Loucy (cell line): Measurements from ENCODE around the gene WDR37.

Experiments
- H2AFZ ChIP-seq: fragments of 200-600 bp; sonication (generic); 2 replicates; pipeline ENCODE4 v1.6.0; 2016; ENCODE audit warnings: antibody characterized with exemption, mild to moderate bottlenecking, low read length, moderate library complexity
- H3F3A ChIP-seq: fragments of 200-600 bp; 2 replicates; pipeline ENCODE4 v1.6.0; 2016; ENCODE audit warnings: antibody characterized with exemption, low read depth, mild to moderate bottlenecking
- H3K27me3 ChIP-seq: fragments of 200-600 bp; sonication (generic); 2 replicates; pipeline ENCODE4 v1.6.1; 2014; ENCODE audit warnings: low read length, mild to moderate bottlenecking; ENCODE audit not compliant: insufficient read depth, poor library complexity, severe bottlenecking
- H3K36me3 ChIP-seq: fragments of 200-600 bp; sonication (generic); 2 replicates; pipeline ENCODE4 v1.6.1; 2016; ENCODE audit warnings: low read length; ENCODE audit not compliant: insufficient read depth
- H3K4me1 ChIP-seq: fragments of 200-600 bp; sonication (generic); 2 replicates; pipeline ENCODE4 v1.5.1; 2014; ENCODE audit warnings: low read length, mild to moderate bottlenecking; ENCODE audit not compliant: insufficient read depth, poor library complexity, severe bottlenecking
- H3K4me2 ChIP-seq: fragments of 200-600 bp; sonication (generic); 2 replicates; pipeline ENCODE4 v1.6.0; 2014; ENCODE audit warnings: antibody characterized with exemption, low read length, low read depth, mild to moderate bottlenecking; ENCODE audit not compliant: poor library complexity, severe bottlenecking
- H3K4me3 ChIP-seq: fragments of 200-600 bp; sonication (generic); 2 replicates; pipeline ENCODE4 v1.5.1; 2014; ENCODE audit warnings: low read length, mild to moderate bottlenecking, mixed read lengths; ENCODE audit not compliant: poor library complexity, severe bottlenecking
- H3K79me2 ChIP-seq: fragments of 200-600 bp; sonication (generic); 2 replicates; pipeline ENCODE4 v1.6.1; 2014; ENCODE audit warnings: low read length; ENCODE audit not compliant: insufficient read depth
- H3K9ac ChIP-seq: fragments of 200-600 bp; sonication (generic); 2 replicates; pipeline ENCODE4 v1.6.0; 2014; ENCODE audit warnings: mild to moderate bottlenecking, low read depth, low read length, moderate library complexity; ENCODE audit not compliant: poor library complexity, severe bottlenecking
- H3K9me2 ChIP-seq: fragments of 200-600 bp; sonication (generic); replicated peaks from 2 replicates; pipeline ENCODE4 v1.6.1; 2016; ENCODE audit warnings: low read depth, low read length, mixed read lengths
- H3K9me3 ChIP-seq: fragments of 200-600 bp; sonication (generic); 2 replicates; pipeline ENCODE4 v1.6.1; 2014; ENCODE audit warnings: mild to moderate bottlenecking, antibody characterized with exemption, low read length, low read depth; ENCODE audit not compliant: insufficient read depth
- H4K20me1 ChIP-seq: fragments of 200-600 bp; sonication (generic); 2 replicates; pipeline ENCODE4 v1.6.0; 2014; ENCODE audit warnings: antibody characterized with exemption, low read length, mild to moderate bottlenecking; ENCODE audit not compliant: insufficient read depth, poor library complexity, severe bottlenecking
- CTCF ChIP-seq: fragments of 200-600 bp; sonication (generic); conservative IDR thresholded peaks from 2 replicates; pipeline ENCODE4 v1.5.1; 2014; ENCODE audit warnings: mild to moderate bottlenecking, antibody characterized with exemption, low read length
- EZH2phosphoT487 ChIP-seq: fragments of 200-600 bp; IDR thresholded peaks from 2 replicates; pipeline ENCODE4 v1.6.1; 2018; ENCODE audit warnings: antibody characterized with exemption, mild to moderate bottlenecking, moderate library complexity, borderline replicate concordance

WDR37 gene

DNA sequence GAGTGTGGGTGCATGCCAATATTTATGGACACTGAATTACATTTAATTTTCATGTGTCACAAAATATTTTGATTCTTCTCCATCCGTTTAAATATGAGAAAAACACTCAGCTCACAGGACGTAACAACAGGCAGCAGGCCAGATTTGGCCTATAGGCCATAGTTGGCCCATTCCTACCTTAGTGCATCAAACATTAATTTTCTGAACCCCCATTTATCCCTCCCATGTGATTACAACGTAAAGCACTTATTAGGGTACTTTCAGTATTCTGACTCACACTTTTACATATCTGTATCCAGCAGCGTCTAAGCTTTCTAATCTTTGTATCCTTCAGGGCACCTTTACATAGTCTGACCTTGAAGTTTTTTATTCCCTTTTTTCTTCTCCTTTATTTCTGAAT is 11.2 kb upstream of the WDR37 start:
- Histone ChIP-seq H3K27me3 (peaks cover 4% of the 10 kb centered on the region), H4K20me1 (peaks cover 79% of the 10 kb centered on the region), H3F3A (peaks cover 20% of the 10 kb centered on the region), H3K9me3 (no peaks in the 10 kb centered on the region), H3K9me2 (no peaks in the 10 kb centered on the region), H3K4me1 (peaks cover 53% of the 10 kb centered on the region), H2AFZ (no peak overlapping the region), H3K79me2 (peaks cover 85% of the 10 kb centered on the region), H3K36me3 (peaks cover 35% of the 10 kb centered on the region), H3K4me2 (peak overlapping the region; percentile 89), H3K4me3 (peak overlapping the region; percentile 75), H3K9ac (peak overlapping the region; percentile 75)
- no peak for TF ChIP-seq CTCF
- no peak for TF ChIP-seq EZH2phosphoT487

- H2AFZ ChIP-seq = no peak overlapping the region
- H3K9ac ChIP-seq = peak overlapping the region; percentile 75
- H3K36me3 ChIP-seq = peaks cover 30% of the 10 kb centered on the region
- TF ChIP-seq EZH2phosphoT487 (no peak), CTCF (no peak)
- H3K4me2 ChIP-seq = peak overlapping the region; percentile 89
- no peaks in the 10 kb centered on the region for H3K9me3 ChIP-seq
- peaks cover 20% of the 10 kb centered on the region for H3F3A ChIP-seq
- H3K4me3 ChIP-seq = peak overlapping the region; percentile 75
- H4K20me1 ChIP-seq = peaks cover 79% of the 10 kb centered on the region
- peaks cover 84% of the 10 kb centered on the region for H3K79me2 ChIP-seq
- peaks cover 53% of the 10 kb centered on the region for H3K4me1 ChIP-seq
- peaks cover 4% of the 10 kb centered on the region for H3K27me3 ChIP-seq
- no peaks in the 10 kb centered on the region for H3K9me2 ChIP-seq
Measured at GRCh38 chr10:1045415-1045814, 10.8 kb upstream of the WDR37 start.

DNA sequence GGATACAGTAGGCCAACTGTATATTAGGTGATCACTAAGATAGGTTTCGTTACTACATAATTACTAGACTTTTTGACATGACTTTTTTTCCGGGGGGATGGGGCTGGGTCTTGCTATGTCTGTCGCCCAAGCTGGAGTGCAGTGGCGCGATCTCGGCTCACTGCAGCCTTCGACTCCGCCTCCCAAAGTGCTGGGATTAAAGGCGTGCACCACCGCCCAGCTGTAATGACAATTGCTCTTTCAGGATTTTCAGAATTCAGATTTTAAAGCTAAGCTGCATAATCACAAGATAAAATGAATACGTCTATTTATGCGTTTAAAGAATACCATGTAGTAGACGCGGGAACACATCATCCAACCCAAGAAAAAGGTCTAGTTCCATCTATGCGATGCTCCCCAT is 8.2 kb upstream of the WDR37 start:
- H3K4me2 ChIP-seq = peak overlapping the region; percentile 95
- H3K4me1 ChIP-seq = peaks cover 61% of the 10 kb centered on the region
- peaks cover 17% of the 10 kb centered on the region for H3F3A ChIP-seq
- no peaks in the 10 kb centered on the region for H3K9me2 ChIP-seq
- H3K4me3 ChIP-seq = peak overlapping the region; percentile 99
- H3K79me2 ChIP-seq = peaks cover 84% of the 10 kb centered on the region
- TF ChIP-seq EZH2phosphoT487 = no peak
- no peak for TF ChIP-seq CTCF
- peaks cover 4% of the 10 kb centered on the region for H3K27me3 ChIP-seq
- no peaks in the 10 kb centered on the region for H3K9me3 ChIP-seq
- peaks cover 68% of the 10 kb centered on the region for H4K20me1 ChIP-seq
- peak overlapping the region; percentile 98 for H3K9ac ChIP-seq
- H2AFZ ChIP-seq = no peak overlapping the region
- peaks cover 5% of the 10 kb centered on the region; the same call in 1 of the 2 replicates for H3K36me3 ChIP-seq
